GM19397 (cell line): Measurements from ENCODE around the gene CA5A.

Experiments
- ATAC-seq: cut with Tn5 transposase; IDR thresholded peaks from one replicate; pipeline ENCODE4 v1.9.1; 2021; ENCODE audit warnings: mild to moderate bottlenecking, moderate library complexity; ENCODE audit not compliant: unreplicated experiment

The CA5A gene

GRCh38 chr16:87964049-87964659, 27.8 kb upstream of the CA5A start:
- ATAC-seq, result no peak

GRCh38 chr16:87963400-87963799, 27.1 kb upstream of the CA5A start:
- ATAC-seq, result no peak

GRCh38 chr16:87961623-87962022, 25.3 kb upstream of the CA5A start:
- ATAC-seq, result no peak

- ATAC-seq, result no peak
Observed at GRCh38 chr16:87960852-87961251, 24.5 kb upstream of the CA5A start.

- ATAC-seq, result no peak
Observed at GRCh38 chr16:87960296-87960695, 24.0 kb upstream of the CA5A start.

- ATAC-seq, result no peak
Observed at GRCh38 chr16:87959391-87959990, 23.2 kb upstream of the CA5A start.

- no peak for ATAC-seq
Observed at GRCh38 chr16:87958632-87959031, 22.3 kb upstream of the CA5A start.

- ATAC-seq, result no peak
Observed at GRCh38 chr16:87957296-87958094, 21.2 kb upstream of the CA5A start.

- no peak for ATAC-seq
Observed at GRCh38 chr16:87956365-87957231, 20.3 kb upstream of the CA5A start.

GRCh38 chr16:87956098-87956364, 19.7 kb upstream of the CA5A start:
- no peak for ATAC-seq

GRCh38 chr16:87955302-87956097, 19.2 kb upstream of the CA5A start:
- ATAC-seq, result no peak

GRCh38 chr16:87954826-87955225, 18.5 kb upstream of the CA5A start:
- ATAC-seq, result no peak

- ATAC-seq, result no peak
Observed at GRCh38 chr16:87954361-87954760, 18.0 kb upstream of the CA5A start.

- ATAC-seq, result no peak
Observed at GRCh38 chr16:87953308-87954215, 17.2 kb upstream of the CA5A start.

GRCh38 chr16:87952751-87953150, 16.4 kb upstream of the CA5A start:
- ATAC-seq, result no peak

- ATAC-seq, result no peak
Observed at GRCh38 chr16:87951552-87952538, 15.5 kb upstream of the CA5A start.

GRCh38 chr16:87950765-87951551, 14.6 kb upstream of the CA5A start, which contains the start of gene BANP:
BANP (plus strand) TSS chr16:87951434; CDS start chr16:87975116, 23,682 bp downstream.
- peak; percentile 86 for ATAC-seq
